GM18907 (cell line): ENCODE measurements around the gene FXYD6.
"Not testable (repeated sequence)": the region's sequence is repeated elsewhere in the genome, so short reads cannot be mapped to it uniquely, and the experiment has no call there.

Experiments used
- ATAC-seq: cut with Tn5 transposase; IDR thresholded peaks from one replicate; pipeline ENCODE4 v1.9.1; 2021; ENCODE audit warnings: mild to moderate bottlenecking, moderate library complexity; ENCODE audit not compliant: unreplicated experiment

FXYD6 gene

GRCh38 chr11:117876341-117877119, at the start of gene FXYD6:
FXYD6 (minus strand) TSS chr11:117876658; CDS start chr11:117842776, 33,882 bp downstream.
- no peak for ATAC-seq

- ATAC-seq, result not testable (repeated sequence)
These were observed 49.7 kb upstream of the FXYD6 start for GRCh38 chr11:117926166-117926565.

GRCh38 chr11:117925198-117925925, 48.9 kb upstream of the FXYD6 start:
- ATAC-seq, result no peak

GRCh38 chr11:117924631-117925170, 48.2 kb upstream of the FXYD6 start:
- no peak for ATAC-seq

- no peak for ATAC-seq
These were observed 47.3 kb upstream of the FXYD6 start for GRCh38 chr11:117923773-117924172.

- ATAC-seq, result no peak
These were observed 46.8 kb upstream of the FXYD6 start for GRCh38 chr11:117923275-117923674.

- no peak for ATAC-seq
These were observed 45.4 kb upstream of the FXYD6 start for GRCh38 chr11:117921893-117922292.

- no peak for ATAC-seq
These were observed 45.0 kb upstream of the FXYD6 start for GRCh38 chr11:117921456-117921855.

GRCh38 chr11:117919781-117920221, 43.3 kb upstream of the FXYD6 start:
- no peak for ATAC-seq

- no peak for ATAC-seq
These were observed 42.9 kb upstream of the FXYD6 start for GRCh38 chr11:117919341-117919740.

GRCh38 chr11:117918366-117919255, 42.2 kb upstream of the FXYD6 start:
- no peak for ATAC-seq

- no peak for ATAC-seq
These were observed 41.2 kb upstream of the FXYD6 start for GRCh38 chr11:117917591-117918151.

GRCh38 chr11:117916956-117917355, 40.5 kb upstream of the FXYD6 start:
- ATAC-seq, result no peak

GRCh38 chr11:117915672-117916235, 39.3 kb upstream of the FXYD6 start:
- no peak for ATAC-seq

- no peak for ATAC-seq
These were observed 38.6 kb upstream of the FXYD6 start for GRCh38 chr11:117914991-117915618.

- no peak for ATAC-seq
These were observed 37.9 kb upstream of the FXYD6 start for GRCh38 chr11:117914398-117914761.

- no peak for ATAC-seq
These were observed 37.4 kb upstream of the FXYD6 start for GRCh38 chr11:117913736-117914397.

GRCh38 chr11:117912497-117912896, 36.0 kb upstream of the FXYD6 start:
- no peak for ATAC-seq

GRCh38 chr11:117911694-117912093, 35.2 kb upstream of the FXYD6 start:
- no peak for ATAC-seq
